GM23338 (cell line): ENCODE results near the gene ATXN7L3. TPM values are rescaled to one million over a fixed set of nuclear protein-coding genes. Genes with fewer than 3 reads are reported as not detected.

Source experiments
- ATAC-seq: fragments of 200-7000 bp; cut with Tn5 transposase; 3 replicates; pipeline ENCODE4 v1.9.1; 2020
- DNase-seq: peaks from one replicate; pipeline ENCODE4 v3.0.0-alpha.2; 2015; ENCODE audit warnings: low spot score
- H2AFZ ChIP-seq: fragments of 200-600 bp; sonication (generic); 2 replicates; pipeline ENCODE4 v1.8.0; 2016; ENCODE audit warnings: antibody characterized with exemption, mild to moderate bottlenecking, moderate library complexity
- H3F3A ChIP-seq: fragments of 200-600 bp; sonication (generic); replicated peaks from 2 replicates; pipeline ENCODE4 v1.8.0; 2017; ENCODE audit warnings: antibody characterized with exemption, mixed run types, low read depth
- H3K27ac ChIP-seq: fragments of 200-600 bp; sonication (generic); 2 replicates; pipeline ENCODE4 v1.6.1; 2016; ENCODE audit warnings: low read depth
- H3K27me3 ChIP-seq: fragments of 200-600 bp; sonication (generic); 2 replicates; pipeline ENCODE4 v1.8.0; 2016; ENCODE audit warnings: mild to moderate bottlenecking, mixed run types, moderate library complexity; ENCODE audit not compliant: insufficient read depth
- H3K36me3 ChIP-seq: fragments of 200-600 bp; sonication (generic); 2 replicates; pipeline ENCODE4 v1.8.0; 2016; ENCODE audit warnings: mild to moderate bottlenecking; ENCODE audit not compliant: insufficient read depth
- H3K4me1 ChIP-seq: fragments of 200-600 bp; sonication (generic); 2 replicates; pipeline ENCODE4 v1.8.0; 2016; ENCODE audit warnings: mild to moderate bottlenecking, moderate library complexity; ENCODE audit not compliant: insufficient read depth
- H3K4me2 ChIP-seq: fragments of 200-600 bp; sonication (generic); 2 replicates; pipeline ENCODE4 v1.7.1; 2017; ENCODE audit warnings: mixed run types
- H3K4me3 ChIP-seq: fragments of 200-600 bp; sonication (generic); 2 replicates; pipeline ENCODE4 v1.6.1; 2016; ENCODE audit warnings: mixed run types
- H3K79me2 ChIP-seq: fragments of 200-600 bp; sonication (generic); replicated peaks from 2 replicates; pipeline ENCODE4 v1.8.0; 2017; ENCODE audit warnings: mild to moderate bottlenecking; ENCODE audit not compliant: insufficient read depth
- H3K9me2 ChIP-seq: fragments of 200-600 bp; sonication (generic); 2 replicates; pipeline ENCODE4 v1.8.0; 2017; ENCODE audit not compliant: insufficient read depth
- H4K20me1 ChIP-seq: fragments of 200-600 bp; sonication (generic); replicated peaks from 2 replicates; pipeline ENCODE4 v1.8.0; 2017; ENCODE audit warnings: mild to moderate bottlenecking; ENCODE audit not compliant: insufficient read depth
- H3K27ac Mint-ChIP-seq: 2 replicates; pipeline ENCODE4 v1.8.0; 2020; ENCODE audit warnings: inconsistent platforms, mild to moderate bottlenecking, moderate library complexity, mixed read lengths
- H3K27me3 Mint-ChIP-seq: 3 replicates; pipeline ENCODE4 v1.8.0; 2022; ENCODE audit warnings: low read depth, mild to moderate bottlenecking, moderate library complexity, mixed read lengths, inconsistent platforms; ENCODE audit not compliant: insufficient read depth, poor library complexity
- H3K36me3 Mint-ChIP-seq: 3 replicates; pipeline ENCODE4 v1.8.0; 2021; ENCODE audit warnings: low read depth, mild to moderate bottlenecking, inconsistent platforms, moderate library complexity, mixed read lengths
- H3K4me1 Mint-ChIP-seq: 3 replicates; pipeline ENCODE4 v1.8.0; 2020; ENCODE audit warnings: mild to moderate bottlenecking, inconsistent platforms, mixed read lengths
- H3K4me3 Mint-ChIP-seq: 3 replicates; pipeline ENCODE4 v1.8.0; 2021; ENCODE audit warnings: moderate library complexity, mild to moderate bottlenecking, inconsistent platforms, mixed read lengths
- H3K9me3 Mint-ChIP-seq: 3 replicates; pipeline ENCODE4 v1.8.0; 2020; ENCODE audit warnings: moderate library complexity, mild to moderate bottlenecking, inconsistent platforms, mixed read lengths
- CREB1 ChIP-seq: fragments of 250-450 bp; sonication (Bioruptor Pico); IDR thresholded peaks from 2 replicates; pipeline ENCODE4 v1.5.0; 2020; ENCODE audit warnings: low read depth, mild to moderate bottlenecking, moderate library complexity
- ETS1 ChIP-seq: IDR thresholded peaks from 2 replicates; pipeline ENCODE4 v1.6.1; 2016; ENCODE audit warnings: antibody characterized with exemption
- EZH2 ChIP-seq: fragments of 200-600 bp; sonication (generic); IDR thresholded peaks from one replicate; pipeline ENCODE4 v1.8.0; 2017; ENCODE audit warnings: antibody characterized with exemption, mild to moderate bottlenecking, low read depth; ENCODE audit not compliant: unreplicated experiment
- EZH2phosphoT487 ChIP-seq: fragments of 200-600 bp; sonication (generic); IDR thresholded peaks from one replicate; pipeline ENCODE4 v1.8.1; 2018; ENCODE audit warnings: antibody characterized with exemption; ENCODE audit not compliant: unreplicated experiment
- JUNB ChIP-seq: IDR thresholded peaks from one replicate; pipeline ENCODE4 v1.6.1; 2016; ENCODE audit warnings: antibody characterized with exemption; ENCODE audit not compliant: unreplicated experiment
- NANOG ChIP-seq: IDR thresholded peaks from 2 replicates; pipeline ENCODE4 v1.6.1; 2016; ENCODE audit warnings: antibody characterized with exemption, borderline replicate concordance
- POLR2AphosphoS5 ChIP-seq: IDR thresholded peaks from 2 replicates; pipeline ENCODE4 v1.6.1; 2016; ENCODE audit warnings: antibody characterized with exemption, low read depth
- STAT1 ChIP-seq: IDR thresholded peaks from one replicate; pipeline ENCODE4 v1.6.1; 2016; ENCODE audit warnings: antibody characterized with exemption; ENCODE audit not compliant: unreplicated experiment
- ZNF114 ChIP-seq: fragments of 250-450 bp; sonication (Bioruptor Pico); IDR thresholded peaks from 2 replicates; pipeline ENCODE4 v1.5.0; 2020; ENCODE audit warnings: mild to moderate bottlenecking, moderate library complexity
- ZNF331 ChIP-seq: fragments of 250-450 bp; sonication (Bioruptor Pico); IDR thresholded peaks from 2 replicates; pipeline ENCODE4 v1.5.0; 2020; ENCODE audit warnings: low read depth, mild to moderate bottlenecking, moderate library complexity
- polyA plus RNA-seq: library from polyadenylated mRNA; unstranded; fragments of >200 nt; fragmentation: Nextera tagmentation; extraction: Ambion mirVana; gene quantifications from 2 replicates; pipeline ENCODE4 v1.2.1, GENCODE V29; 2016
- total RNA-seq: library from RNA; depleted of rRNA; stranded (reverse); fragments of >200 nt; shearing (Covaris generic); gene quantifications from 2 replicates; pipeline ENCODE4 v1.2.3, GENCODE V29; 2014
- TF ChIP-seq, protein P1 (sequence below): fragments of 250-450 bp; sonication (Bioruptor Pico); IDR thresholded peaks from 2 replicates; pipeline ENCODE4 v1.5.0; 2020; ENCODE audit warnings: mild to moderate bottlenecking, moderate library complexity
- TF ChIP-seq, protein P2 (sequence below): IDR thresholded peaks from one replicate; pipeline ENCODE4 v1.6.1; 2018; ENCODE audit warnings: antibody characterized with exemption; ENCODE audit not compliant: unreplicated experiment
- TF ChIP-seq, protein P3 (sequence below), 2 experiments: fragments of 200-600 bp in 1 of 2; sonication (generic) in 1 of 2; conservative IDR thresholded peaks; 2 replicates each; pipeline versions ENCODE4 v1.5.1 to v1.6.1; 2016 to 2017; ENCODE audit warnings: antibody characterized with exemption in 2 of 2, low read depth in 2 of 2, mild to moderate bottlenecking in 2 of 2, moderate library complexity in 1 of 2

The ATXN7L3 gene
- total and polyA plus RNA-seq, 2 experiments from 2014 or later = 20.6 to 95.0 TPM

GRCh38 chr17:44152875-44153274 lies 46.8 kb downstream of the ATXN7L3 start:
- H3K79me2 ChIP-seq = peaks cover 40% of the 10 kb centered on the region
- Mint-ChIP-seq H3K27me3 (peaks cover 4% of the 10 kb centered on the region), H3K9me3 (no peaks in the 10 kb centered on the region), H3K4me3 (no peak overlapping the region), H3K4me1 (no peaks in the 10 kb centered on the region; the same call in 2 of the 3 replicates), H3K27ac (no peak overlapping the region), H3K36me3 (peaks cover 72% of the 10 kb centered on the region)
- H3F3A ChIP-seq = 0 out of 2 replicates have a peak, but pooled peaks cover 3% of the 10 kb centered on the region
- H3K4me2 ChIP-seq = no peak overlapping the region
- no peaks in the 10 kb centered on the region for H3K9me2 ChIP-seq
- H3K27me3 ChIP-seq = no peaks in the 10 kb centered on the region
- DNase-seq = no peak
- TF ChIP-seq, protein P1, sequence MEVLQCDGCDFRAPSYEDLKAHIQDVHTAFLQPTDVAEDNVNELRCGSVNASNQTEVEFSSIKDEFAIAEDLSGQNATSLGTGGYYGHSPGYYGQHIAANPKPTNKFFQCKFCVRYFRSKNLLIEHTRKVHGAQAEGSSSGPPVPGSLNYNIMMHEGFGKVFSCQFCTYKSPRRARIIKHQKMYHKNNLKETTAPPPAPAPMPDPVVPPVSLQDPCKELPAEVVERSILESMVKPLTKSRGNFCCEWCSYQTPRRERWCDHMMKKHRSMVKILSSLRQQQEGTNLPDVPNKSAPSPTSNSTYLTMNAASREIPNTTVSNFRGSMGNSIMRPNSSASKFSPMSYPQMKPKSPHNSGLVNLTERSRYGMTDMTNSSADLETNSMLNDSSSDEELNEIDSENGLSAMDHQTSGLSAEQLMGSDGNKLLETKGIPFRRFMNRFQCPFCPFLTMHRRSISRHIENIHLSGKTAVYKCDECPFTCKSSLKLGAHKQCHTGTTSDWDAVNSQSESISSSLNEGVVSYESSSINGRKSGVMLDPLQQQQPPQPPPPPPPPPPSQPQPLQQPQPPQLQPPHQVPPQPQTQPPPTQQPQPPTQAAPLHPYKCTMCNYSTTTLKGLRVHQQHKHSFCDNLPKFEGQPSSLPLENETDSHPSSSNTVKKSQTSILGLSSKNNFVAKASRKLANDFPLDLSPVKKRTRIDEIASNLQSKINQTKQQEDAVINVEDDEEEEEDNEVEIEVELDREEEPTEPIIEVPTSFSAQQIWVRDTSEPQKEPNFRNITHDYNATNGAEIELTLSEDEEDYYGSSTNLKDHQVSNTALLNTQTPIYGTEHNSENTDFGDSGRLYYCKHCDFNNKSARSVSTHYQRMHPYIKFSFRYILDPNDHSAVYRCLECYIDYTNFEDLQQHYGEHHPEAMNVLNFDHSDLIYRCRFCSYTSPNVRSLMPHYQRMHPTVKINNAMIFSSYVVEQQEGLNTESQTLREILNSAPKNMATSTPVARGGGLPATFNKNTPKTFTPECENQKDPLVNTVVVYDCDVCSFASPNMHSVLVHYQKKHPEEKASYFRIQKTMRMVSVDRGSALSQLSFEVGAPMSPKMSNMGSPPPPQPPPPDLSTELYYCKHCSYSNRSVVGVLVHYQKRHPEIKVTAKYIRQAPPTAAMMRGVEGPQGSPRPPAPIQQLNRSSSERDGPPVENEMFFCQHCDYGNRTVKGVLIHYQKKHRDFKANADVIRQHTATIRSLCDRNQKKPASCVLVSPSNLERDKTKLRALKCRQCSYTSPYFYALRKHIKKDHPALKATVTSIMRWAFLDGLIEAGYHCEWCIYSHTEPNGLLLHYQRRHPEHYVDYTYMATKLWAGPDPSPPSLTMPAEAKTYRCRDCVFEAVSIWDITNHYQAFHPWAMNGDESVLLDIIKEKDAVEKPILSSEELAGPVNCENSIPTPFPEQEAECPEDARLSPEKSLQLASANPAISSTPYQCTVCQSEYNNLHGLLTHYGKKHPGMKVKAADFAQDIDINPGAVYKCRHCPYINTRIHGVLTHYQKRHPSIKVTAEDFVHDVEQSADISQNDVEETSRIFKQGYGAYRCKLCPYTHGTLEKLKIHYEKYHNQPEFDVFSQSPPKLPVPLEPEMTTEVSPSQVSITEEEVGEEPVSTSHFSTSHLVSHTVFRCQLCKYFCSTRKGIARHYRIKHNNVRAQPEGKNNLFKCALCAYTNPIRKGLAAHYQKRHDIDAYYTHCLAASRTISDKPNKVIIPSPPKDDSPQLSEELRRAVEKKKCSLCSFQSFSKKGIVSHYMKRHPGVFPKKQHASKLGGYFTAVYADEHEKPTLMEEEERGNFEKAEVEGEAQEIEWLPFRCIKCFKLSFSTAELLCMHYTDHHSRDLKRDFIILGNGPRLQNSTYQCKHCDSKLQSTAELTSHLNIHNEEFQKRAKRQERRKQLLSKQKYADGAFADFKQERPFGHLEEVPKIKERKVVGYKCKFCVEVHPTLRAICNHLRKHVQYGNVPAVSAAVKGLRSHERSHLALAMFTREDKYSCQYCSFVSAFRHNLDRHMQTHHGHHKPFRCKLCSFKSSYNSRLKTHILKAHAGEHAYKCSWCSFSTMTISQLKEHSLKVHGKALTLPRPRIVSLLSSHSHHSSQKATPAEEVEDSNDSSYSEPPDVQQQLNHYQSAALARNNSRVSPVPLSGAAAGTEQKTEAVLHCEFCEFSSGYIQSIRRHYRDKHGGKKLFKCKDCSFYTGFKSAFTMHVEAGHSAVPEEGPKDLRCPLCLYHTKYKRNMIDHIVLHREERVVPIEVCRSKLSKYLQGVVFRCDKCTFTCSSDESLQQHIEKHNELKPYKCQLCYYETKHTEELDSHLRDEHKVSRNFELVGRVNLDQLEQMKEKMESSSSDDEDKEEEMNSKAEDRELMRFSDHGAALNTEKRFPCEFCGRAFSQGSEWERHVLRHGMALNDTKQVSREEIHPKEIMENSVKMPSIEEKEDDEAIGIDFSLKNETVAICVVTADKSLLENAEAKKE (CRISPR knock-in tag) = no peak
- no peak for TF ChIP-seq CREB1
- TF ChIP-seq ETS1 = no peak
- TF ChIP-seq ZNF114 = no peak
- TF ChIP-seq EZH2phosphoT487 = no peak
- TF ChIP-seq ZNF331 (CRISPR knock-in tag) = no peak
- no peak for TF ChIP-seq EZH2
- TF ChIP-seq, protein P2, sequence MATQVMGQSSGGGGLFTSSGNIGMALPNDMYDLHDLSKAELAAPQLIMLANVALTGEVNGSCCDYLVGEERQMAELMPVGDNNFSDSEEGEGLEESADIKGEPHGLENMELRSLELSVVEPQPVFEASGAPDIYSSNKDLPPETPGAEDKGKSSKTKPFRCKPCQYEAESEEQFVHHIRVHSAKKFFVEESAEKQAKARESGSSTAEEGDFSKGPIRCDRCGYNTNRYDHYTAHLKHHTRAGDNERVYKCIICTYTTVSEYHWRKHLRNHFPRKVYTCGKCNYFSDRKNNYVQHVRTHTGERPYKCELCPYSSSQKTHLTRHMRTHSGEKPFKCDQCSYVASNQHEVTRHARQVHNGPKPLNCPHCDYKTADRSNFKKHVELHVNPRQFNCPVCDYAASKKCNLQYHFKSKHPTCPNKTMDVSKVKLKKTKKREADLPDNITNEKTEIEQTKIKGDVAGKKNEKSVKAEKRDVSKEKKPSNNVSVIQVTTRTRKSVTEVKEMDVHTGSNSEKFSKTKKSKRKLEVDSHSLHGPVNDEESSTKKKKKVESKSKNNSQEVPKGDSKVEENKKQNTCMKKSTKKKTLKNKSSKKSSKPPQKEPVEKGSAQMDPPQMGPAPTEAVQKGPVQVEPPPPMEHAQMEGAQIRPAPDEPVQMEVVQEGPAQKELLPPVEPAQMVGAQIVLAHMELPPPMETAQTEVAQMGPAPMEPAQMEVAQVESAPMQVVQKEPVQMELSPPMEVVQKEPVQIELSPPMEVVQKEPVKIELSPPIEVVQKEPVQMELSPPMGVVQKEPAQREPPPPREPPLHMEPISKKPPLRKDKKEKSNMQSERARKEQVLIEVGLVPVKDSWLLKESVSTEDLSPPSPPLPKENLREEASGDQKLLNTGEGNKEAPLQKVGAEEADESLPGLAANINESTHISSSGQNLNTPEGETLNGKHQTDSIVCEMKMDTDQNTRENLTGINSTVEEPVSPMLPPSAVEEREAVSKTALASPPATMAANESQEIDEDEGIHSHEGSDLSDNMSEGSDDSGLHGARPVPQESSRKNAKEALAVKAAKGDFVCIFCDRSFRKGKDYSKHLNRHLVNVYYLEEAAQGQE = no peak
- no peak for TF ChIP-seq POLR2AphosphoS5
- no peak for TF ChIP-seq STAT1
- TF ChIP-seq JUNB = no peak
- TF ChIP-seq NANOG = no peak
- TF ChIP-seq, protein P3, sequence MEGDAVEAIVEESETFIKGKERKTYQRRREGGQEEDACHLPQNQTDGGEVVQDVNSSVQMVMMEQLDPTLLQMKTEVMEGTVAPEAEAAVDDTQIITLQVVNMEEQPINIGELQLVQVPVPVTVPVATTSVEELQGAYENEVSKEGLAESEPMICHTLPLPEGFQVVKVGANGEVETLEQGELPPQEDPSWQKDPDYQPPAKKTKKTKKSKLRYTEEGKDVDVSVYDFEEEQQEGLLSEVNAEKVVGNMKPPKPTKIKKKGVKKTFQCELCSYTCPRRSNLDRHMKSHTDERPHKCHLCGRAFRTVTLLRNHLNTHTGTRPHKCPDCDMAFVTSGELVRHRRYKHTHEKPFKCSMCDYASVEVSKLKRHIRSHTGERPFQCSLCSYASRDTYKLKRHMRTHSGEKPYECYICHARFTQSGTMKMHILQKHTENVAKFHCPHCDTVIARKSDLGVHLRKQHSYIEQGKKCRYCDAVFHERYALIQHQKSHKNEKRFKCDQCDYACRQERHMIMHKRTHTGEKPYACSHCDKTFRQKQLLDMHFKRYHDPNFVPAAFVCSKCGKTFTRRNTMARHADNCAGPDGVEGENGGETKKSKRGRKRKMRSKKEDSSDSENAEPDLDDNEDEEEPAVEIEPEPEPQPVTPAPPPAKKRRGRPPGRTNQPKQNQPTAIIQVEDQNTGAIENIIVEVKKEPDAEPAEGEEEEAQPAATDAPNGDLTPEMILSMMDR (conservative IDR thresholded peaks at IDR 0.05; ENCODE audit: low read depth in 2 of 2) = no peak
- no peak for ATAC-seq
- no peaks in the 10 kb centered on the region for H3K4me1 ChIP-seq
- peaks cover 15% of the 10 kb centered on the region; the same call in 1 of the 2 replicates for H3K36me3 ChIP-seq
- H3K27ac ChIP-seq = no peak overlapping the region
- peaks cover 9% of the 10 kb centered on the region for H4K20me1 ChIP-seq
- H3K4me3 ChIP-seq = no peak overlapping the region
- no peak overlapping the region for H2AFZ ChIP-seq
